CD4-positive, alpha-beta T cell treated with Interleukin-15 for 4 hours (primary cell): Measurements from ENCODE around the gene POLN.
"Not testable (repeated sequence)": the region's sequence is repeated elsewhere in the genome, so short reads cannot be mapped to it uniquely, and the experiment has no call there.

Experiments
- DNase-seq: peaks from one replicate; pipeline ENCODE4 v3.0.0-alpha.2; 2020; ENCODE audit warnings: low spot score

POLN gene

DNA sequence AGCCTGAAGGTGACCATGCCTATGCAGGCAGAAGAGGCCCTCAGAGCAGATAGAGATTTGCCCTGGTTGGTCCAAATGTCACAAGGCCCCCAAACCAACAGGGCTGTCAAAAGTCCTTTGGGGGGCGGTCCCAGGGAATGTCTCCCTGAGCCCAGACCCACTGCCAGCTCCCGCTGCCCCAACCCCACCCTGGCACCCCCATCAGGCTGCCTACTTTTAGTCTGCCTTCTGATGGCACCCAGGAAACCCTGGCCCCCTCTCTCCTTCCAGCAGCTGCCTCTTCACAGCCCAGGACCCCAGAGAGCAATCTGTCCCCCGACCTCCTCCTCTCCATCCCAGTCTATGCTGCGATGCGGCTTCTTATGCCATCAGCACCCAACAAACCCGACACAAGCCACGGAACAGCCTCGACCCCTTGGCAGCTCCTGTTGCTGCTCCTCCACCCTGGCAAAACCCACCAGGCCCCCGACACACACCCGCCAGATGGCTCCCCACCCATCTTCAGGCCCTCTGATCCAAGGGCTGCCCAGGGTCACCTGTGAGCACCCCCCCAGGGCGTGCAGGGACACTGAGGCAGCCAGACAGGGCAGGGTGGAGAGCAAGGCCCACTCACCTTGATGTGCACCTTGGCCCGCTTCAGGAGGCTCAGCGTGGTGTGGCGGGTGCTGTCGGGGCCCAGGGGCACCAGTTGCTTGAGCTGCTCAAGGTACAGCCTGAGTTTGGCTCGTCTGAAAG lies 10.0 kb upstream of the POLN start:
- no peak for DNase-seq

DNA sequence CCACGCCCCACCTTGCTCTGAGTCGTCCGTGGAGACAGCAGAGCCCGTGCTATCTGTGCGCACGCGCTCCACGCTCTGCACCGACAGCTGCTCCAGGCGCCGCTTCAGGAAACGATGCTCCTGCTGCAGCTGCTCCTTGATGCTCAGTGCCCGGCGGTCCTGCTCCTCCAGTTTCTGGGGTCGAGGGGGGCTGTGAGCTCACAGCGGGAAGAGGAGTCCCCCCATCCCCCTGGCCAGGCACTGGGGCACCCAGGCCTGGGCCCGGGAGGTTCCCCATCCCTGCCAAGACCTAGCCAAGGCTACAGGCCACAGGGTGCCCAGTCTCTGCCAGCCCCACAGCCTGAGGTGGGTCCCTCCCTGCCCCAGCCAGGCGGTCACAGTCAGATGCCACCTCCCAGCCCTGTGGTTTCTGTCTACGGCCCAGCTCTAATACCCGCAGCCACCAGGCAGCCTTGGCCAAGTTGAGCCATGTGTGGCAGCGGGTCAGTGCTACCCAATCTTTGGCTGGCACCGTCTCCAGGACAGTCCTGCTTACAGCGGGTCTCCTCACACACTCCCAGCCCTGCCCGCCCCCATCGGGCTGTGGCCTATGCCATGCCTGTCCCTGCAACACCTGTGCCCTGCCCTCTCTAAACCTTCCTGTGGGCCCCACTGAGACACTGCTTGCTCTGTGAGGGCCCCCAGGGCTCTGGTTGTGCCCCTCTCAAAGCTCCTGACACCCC lies 9.3 kb upstream of the POLN start:
- no peak for DNase-seq

DNA sequence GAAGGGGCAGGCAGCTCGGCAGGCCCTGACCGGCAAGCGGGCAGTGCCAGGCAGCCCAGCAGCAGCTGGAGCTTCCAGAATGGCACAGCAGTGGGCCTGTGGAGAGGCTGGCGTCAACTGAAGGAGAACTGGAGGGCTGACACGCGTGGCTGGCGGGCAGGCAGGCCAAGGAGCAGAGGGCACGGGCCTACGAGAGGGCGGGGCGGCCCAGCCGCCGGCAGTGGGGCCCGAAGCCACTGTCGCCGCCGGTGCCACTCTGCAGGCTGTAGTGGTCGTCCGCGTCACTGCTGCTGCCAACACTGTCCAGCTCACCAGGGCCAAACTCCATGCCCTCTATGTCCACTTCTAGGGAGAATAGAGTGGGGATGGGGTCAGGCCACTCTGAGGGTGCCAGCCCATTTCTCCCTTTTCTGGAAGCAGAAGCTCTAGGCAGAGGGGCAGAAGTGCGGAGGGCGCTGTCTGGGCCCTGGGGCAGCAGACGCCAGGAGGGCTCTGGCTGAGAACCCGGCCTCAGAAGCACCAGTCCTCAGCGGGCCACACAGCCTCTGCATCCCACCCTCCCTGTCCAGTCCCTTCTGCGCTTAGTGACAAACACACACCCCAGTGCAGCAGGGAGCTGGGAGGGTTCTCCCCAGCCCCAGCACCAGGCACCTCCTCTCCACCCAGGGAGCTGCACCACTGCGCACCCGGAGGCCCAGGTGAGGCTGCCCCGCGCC lies 8.6 kb upstream of the POLN start:
- no peak for DNase-seq

DNA sequence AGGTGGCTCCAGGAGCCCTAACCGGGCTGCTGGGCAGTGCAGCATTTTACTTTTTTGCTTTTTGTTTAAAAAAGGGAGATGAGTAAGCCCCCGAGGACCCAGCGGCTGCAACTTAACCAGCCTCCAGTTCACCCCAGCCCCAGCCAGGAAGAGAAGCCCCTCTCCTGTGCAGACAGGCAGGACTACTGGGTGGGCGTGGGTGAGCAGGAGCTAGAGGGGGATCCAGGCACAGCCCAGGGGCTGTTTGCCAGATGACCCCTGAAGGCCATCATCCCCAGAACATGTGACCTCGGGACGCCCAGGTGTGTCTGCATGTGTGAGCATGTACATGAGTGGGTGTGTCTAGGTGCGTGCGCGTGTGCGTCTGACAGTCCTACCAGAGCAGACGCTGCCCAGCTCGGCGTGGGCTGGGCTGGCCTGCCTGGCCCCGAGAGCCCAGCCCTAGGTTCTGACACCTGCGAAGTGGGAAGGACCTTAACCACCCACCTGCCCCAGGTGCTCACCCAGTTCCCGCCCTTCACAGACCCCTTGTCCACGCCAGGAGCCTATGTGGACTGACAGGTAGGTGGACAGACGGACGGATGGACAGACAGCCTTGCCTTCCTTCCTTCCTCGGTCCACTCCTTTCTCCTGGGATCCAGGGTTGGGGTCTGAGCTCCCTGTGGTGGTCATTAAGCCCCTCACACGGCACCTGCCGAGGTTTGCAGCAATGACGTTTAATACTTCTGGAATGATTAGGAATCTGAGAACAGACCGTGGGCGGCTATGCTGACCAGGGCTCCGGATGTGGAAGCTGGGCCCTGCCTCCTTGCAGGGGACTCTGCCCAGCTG lies 7.8 kb upstream of the POLN start:
- no peak for DNase-seq

DNA sequence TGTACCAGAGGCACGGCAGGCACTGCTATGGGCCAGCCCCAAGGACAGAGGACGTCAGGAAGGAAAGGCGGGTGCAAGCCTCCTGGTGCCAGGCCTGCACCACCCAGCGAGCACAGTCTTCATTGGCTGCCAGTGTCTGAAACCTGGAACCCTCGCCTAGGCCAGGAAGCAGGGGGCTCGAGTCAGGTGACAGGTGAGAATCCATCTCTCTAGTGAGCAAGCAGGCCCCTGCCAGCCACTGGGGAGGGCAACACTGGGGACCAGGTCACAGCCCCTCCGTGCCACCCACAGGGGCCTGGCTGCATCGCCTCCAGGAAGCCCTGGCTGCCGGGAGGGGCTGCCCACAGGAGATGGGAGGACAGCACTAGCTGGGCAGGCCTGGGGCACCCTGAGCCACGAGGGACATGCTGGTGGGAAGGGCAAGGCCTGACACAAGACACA lies 6.9 kb upstream of the POLN start:
- no peak for DNase-seq

DNA sequence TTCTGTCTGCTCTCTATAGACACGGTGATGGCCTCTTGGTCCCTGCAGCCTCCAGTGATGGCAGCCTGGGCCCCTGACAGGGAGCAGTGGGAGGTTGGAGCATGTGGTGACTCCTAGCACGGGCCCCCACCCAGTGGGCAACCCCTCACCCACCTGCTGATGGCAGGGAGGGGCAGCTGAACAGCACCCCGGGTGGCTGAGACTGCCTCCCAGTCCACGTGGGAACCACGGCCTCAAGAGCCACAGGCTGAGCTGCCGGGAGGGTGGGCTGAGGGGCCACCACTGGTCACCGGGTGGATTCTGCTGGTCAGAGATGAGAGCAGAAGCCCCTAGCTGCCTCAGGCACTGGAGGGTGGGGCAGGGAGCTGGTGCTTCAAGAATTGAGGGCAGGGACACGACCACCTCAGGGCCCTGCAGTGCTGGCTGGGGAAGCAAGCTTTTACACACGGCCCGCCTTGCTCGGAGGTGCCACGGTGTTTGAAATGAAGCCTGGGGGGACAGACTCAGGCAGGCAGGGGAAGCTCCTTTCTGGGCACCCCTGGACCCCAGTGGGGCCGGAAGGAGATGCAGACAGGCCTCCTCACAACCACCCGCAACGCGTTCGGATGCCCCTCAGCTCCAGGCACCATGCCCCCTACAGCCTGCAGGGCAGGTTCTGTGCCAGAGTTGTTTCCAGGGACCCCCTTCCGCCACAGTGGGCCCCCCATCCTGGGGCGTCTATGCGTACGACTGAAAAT lies 6.3 kb upstream of the POLN start:
- DNase-seq = no peak

DNA sequence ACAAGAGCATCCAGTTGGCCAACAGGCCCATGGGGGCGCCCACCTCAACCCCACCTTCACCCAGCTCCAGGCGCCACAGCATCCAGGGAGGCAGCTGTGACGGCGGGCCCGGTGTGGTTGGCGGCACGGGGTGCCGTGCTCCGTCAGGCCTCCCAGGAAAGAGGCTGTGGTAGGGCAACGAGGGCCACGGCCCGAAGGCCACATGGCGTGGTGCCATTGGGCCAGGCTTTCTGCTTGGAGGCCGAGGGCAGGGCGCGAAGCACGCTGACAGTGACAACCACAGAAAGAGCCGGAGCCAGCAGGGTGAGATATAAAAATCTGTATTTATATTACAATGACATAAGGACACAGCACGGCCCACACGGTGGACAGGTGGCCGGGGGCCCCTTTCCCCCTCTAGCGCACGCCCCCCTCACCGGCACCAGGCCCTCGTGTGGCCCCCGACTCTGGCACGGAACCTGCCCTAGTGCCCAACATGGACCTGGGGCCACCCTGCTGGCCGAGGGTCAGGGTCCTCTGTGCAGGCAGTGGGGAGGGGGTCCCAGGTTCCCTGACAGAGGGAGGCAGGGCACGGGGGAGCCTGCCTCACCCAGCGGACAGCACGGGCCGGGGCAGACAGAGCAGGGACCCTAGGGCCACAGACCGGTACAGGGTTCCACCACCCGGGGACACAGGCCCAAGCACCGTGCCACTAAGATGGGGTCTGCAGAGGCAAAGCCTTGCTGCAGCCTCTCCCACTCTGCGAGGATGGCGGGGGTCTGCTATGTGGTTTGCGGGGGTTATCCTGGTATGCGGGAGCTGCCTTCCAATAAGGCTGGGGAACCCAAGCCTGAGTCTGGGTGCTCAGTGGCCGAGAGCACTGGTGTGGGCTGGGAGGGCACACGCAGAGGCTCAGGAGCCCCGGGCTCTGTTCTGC lies 5.5 kb upstream of the POLN start:
- no peak for DNase-seq

DNA sequence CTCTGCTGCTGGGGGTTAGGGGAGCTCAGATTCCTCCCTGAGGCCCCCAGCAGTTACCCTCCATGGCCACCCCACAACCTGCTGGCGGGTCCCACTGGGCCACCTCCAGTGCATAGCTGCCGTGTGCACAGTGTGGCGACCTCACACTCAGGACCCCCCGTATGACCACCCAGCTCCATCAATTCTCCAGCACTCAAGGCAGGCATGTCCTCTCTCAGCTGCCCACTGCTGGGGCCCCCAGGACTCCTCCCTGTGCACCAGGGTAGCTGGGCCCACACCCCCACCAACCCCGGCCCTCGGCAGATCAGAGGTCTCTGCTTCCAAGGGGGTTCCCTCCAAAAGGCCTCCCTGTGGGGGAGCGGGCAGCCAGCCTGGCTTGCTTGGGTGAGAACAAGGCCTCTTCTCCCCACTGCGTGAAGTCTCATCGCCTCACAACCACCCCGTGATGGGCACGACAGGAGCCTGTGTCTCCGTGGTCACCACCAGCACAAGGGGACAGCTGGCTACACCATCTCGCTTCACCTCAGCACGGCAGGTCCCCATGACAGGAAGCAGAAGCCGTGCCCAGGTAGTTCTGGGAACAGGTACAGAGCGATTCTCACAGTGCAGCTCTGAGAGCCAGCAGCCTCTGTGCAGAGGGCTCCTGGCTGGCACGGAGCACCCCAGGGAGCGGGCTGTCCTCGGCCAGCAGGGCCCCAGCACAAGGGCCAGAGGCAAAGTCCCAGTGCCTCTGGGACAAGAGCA lies 4.6 kb upstream of the POLN start:
- no peak for DNase-seq

DNA sequence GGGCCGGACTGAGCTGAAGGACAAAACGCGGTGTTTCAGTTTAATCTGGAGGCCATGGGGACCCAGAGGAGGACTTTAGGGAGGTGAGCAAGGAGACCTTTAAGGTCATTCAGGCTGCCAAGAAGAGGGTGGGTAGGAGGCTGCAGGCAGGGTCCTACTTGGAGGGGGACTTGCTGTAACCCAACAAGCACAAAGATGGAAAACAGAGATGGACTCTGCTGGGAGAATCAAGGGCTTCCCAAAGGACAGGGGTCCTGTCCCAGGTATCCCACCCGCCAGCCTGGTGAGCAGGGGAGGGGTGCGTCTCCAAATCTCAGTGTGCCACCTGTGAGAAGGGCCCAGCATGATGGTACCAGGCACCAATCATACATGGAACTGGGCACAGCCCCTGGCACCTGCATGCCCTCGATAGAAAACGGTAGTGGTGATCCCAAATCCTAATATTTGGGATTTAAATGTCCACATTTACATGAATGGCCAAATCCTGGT lies 3.9 kb upstream of the POLN start:
- DNase-seq = no peak

DNA sequence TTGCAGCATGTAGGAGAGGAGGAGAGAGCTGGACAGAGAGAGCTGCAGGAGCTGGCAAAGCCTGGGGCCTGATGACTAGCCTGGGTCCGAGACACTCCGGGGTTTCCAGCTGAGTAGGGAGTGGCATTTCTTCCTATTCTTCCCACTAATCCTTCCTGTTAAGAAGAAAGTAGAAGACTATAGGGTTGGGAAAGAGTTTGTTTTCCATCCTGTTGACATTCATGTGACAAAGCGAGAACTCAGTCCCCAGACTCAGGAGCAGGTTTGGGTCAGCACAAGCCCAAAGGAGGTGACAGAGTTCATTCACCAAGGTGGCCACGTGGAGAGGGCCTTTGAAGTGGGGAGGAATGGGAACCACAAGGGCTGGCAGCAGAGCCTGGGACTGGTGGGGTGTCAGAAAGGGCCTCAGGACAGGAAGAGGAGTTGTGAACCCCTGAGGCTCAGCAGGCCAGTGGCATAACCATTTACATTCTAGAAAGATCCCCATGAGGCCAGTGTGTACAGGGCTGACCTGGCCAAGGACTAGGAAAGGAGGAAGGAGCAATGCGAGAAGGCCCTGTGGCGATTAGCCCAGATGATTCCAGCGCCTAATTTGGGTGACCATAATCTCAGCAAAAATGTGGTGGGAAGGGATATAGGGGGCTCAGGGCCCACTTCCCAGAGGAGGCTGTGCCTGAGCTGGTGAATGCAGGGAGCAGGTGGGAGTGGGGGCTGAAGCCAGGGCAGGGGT lies 3.3 kb upstream of the POLN start:
- DNase-seq = no peak

DNA sequence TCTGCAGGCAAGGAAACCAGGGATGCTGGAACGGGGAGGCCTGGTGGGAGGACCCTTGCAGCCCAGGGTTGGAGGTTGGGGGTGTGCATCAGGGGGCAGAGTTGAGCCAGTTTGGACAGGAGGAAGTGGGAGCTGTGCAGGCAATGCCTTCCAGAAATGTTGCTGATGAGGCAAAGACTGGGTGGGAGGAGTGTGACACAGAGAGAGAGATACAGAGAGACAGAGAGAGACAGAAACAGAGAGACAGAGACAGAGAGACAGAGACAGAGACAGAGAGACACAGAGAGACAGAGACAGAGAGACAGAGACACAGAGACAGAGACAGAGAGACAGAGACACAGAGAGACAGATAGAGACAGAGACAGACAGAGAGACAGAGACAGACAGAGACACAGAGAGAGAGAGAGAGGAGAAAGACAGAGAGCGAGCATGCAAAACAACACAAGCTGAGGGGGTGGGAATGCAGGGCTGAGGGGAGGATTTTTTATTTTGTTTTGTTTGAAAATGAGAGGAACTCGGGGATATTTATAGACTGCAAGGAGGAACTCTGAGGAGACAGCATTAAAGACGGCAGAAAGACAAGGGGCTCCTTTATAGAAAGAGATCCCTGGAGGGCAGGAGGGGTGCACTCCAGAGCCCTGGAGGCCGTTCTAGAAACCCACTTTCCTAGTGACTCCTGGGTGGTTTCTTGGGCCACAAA lies 1.9 kb upstream of the POLN start:
- DNase-seq = no peak

DNA sequence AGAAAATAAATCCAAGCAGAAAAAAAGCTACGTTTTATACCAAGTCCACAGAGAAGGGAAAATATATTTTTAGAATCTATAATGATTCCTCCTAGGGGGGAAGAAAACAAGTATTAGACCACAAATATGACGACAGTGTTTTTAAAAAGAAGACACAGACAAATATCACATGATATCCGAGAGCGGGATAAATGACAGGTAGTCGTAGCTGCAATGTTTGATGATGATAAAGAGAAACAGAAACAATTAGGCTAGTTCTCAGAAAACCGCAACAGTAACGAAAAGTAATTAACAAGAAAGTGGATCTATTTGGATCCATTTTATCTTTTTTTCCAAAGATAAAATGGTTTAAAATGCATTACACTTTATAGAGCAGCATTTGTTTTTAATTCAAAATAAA lies 918 bp downstream of the POLN start:
- peak; percentile 51 for DNase-seq

DNA sequence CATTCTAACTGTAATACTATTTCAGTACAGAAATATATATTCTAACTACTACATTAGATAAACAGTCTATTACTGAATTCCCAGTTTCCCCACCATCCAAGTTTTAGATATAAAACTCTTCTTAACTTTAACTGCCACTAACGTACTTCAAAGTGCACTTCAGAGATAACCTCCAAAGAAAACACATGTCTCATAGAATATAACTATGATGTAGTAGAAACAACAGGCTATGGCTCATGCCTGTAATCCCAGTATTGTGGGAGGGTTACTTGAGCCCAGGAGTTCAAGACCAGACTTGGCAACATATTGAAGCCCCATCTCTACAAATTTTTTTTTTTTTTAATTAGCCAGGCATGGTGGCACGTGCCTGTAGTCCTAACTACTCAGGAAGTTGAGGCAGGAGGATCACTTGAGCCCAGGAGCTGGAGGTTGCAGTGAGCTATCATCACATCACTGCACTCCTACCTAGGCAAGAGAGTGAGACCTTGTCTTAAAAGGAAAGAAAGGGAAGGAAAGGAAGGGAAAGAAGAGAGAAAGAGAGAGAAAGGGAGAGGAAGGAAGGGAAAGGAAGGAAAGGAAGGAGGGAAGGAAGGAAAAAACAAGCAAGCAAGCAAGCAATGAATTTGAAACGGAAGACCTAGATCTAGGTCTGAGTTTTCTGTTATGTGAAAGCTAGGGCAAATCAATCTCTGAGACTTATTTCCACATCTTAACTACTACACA lies 4.8 kb downstream of the POLN start:
- DNase-seq = no peak

DNA sequence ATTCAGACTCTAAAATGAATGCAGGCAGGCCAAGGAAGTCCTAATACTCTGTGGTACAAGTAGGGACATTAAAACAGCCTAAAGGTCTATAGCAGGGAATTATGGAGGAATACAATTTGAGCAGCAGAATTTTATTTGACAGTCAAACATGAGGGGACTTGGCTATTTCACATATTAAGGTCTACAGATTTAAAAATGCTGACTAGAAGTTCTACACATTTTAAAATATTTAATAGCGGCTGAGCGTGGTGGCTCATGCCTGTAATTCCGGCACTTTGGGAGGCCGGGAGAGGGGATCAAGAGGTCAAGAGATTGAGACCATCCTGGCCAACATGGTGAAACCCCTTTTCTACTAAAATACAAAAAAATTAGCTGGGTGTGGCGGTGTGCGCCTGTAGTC lies 10.8 kb downstream of the POLN start:
- DNase-seq = no peak

DNA sequence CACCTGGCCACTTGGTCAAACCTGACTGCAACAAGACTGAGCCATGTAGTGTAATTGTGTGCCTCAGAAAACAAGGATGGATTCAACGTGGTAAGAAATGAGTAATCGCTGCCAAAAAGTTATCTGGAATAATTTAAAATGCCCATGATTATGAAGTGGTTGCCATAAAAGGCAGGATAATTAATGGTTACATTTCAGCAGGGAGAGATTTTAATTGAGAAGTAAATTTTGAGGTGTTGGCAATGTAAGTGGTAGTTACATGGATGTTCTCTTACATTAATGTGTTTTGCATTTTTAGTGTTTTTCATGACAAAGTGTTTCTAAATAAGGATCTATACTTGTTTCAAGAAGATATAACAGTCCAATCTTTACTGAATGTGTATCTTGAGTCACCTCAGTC lies 15.7 kb downstream of the POLN start:
- no peak for DNase-seq

DNA sequence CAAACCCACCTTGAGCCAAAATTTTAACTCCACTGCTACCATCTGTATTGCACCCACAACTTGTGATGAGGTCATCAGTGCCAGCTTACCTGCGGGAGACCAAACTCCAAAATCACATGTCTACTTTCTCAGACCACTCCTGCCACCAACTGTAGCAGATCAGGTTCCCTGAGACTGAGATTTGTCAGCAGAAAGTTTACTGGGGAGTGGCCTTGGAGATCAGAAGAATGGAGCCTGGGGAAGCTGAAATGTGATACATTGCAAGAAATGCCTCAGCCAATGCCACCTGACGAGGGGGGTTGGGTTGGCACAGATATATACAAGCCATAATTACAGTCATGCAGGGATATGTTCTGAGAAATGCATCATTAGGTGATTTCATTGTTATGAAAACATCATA lies 19.1 kb downstream of the POLN start:
- DNase-seq = no peak

DNA sequence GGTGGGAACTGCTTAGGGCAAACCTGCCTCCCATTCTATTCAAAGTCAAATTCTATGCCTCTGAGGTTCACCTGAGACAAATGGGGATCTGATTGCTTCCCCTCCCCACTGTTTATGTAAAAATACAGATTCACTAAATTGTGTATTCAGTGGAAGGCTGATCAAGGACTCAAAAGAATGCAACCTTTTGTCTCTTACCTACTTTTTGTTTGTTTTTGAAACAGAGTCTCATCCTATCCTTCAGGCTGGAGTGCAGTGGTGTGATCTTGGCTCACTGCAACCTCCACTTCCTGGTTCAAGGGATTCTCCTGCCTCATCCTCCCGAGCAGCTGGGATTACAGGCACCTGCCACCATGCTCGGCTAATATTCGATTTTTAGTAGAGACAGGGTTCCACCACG lies 20.5 kb downstream of the POLN start:
- DNase-seq = not testable (repeated sequence)
